Right renal cortex interstitium (tissue), 3 donors: ENCODE measurements around the gene SHTN1. TPM values are rescaled to one million over a fixed set of nuclear protein-coding genes. Genes with fewer than 3 reads are reported as not detected.

Experiments
- DNase-seq, 3 donors: peaks; one replicate each; pipeline ENCODE4 v3.0.0-alpha.2; 2013; ENCODE audit warnings: low read depth in 3 of 3, low spot score in 2 of 3
- polyA plus RNA-seq, 3 donors: library from polyadenylated mRNA; unstranded; fragments of 120-200 nt; gene quantifications; one replicate each; pipeline ENCODE4 v1.2.1, GENCODE V29; 2013; ENCODE audit not compliant: insufficient read length in 3 of 3

Gene SHTN1
- polyA plus RNA-seq, 3 donors, result 22.0 to 26.4 (median 23.8) TPM

- no peak for DNase-seq
These were observed 19.4 kb downstream of the SHTN1 start for GRCh38 chr10:116985611-116986010.

- no peak for DNase-seq
These were observed 20.6 kb downstream of the SHTN1 start for GRCh38 chr10:116984202-116984990.

GRCh38 chr10:116980041-116980440 is 24.9 kb downstream of the SHTN1 start:
- no peak for DNase-seq

GRCh38 chr10:116978901-116979300 is 26.1 kb downstream of the SHTN1 start:
- no peak for DNase-seq

- DNase-seq, result no peak
These were observed 30.5 kb downstream of the SHTN1 start for GRCh38 chr10:116974456-116975005.

GRCh38 chr10:116973946-116974455 is 31.0 kb downstream of the SHTN1 start:
- DNase-seq, result no peak

- no peak for DNase-seq
These were observed 31.5 kb downstream of the SHTN1 start for GRCh38 chr10:116973371-116973905.

- no peak for DNase-seq
These were observed 32.9 kb downstream of the SHTN1 start for GRCh38 chr10:116972131-116972530.

- no peak for DNase-seq
These were observed 34.9 kb downstream of the SHTN1 start for GRCh38 chr10:116970050-116970449.

- DNase-seq, result no peak
These were observed 36.7 kb downstream of the SHTN1 start for GRCh38 chr10:116968331-116968730.

- no peak for DNase-seq
These were observed 43.4 kb downstream of the SHTN1 start for GRCh38 chr10:116961406-116962251.

- DNase-seq, result no peak
These were observed 44.8 kb downstream of the SHTN1 start for GRCh38 chr10:116960066-116960776.

- no peak for DNase-seq
These were observed 52.3 kb downstream of the SHTN1 start for GRCh38 chr10:116952729-116953128.

- no peak for DNase-seq
These were observed 56.5 kb downstream of the SHTN1 start for GRCh38 chr10:116948530-116948870.

GRCh38 chr10:116947841-116948529 is 57.0 kb downstream of the SHTN1 start:
- no peak for DNase-seq

- no peak for DNase-seq
These were observed 60.1 kb downstream of the SHTN1 start for GRCh38 chr10:116944911-116945310.

- DNase-seq, result no peak
These were observed 73.2 kb downstream of the SHTN1 start for GRCh38 chr10:116931806-116932205.

GRCh38 chr10:116926426-116926825 is 78.6 kb downstream of the SHTN1 start:
- no peak for DNase-seq

- DNase-seq, result no peak
These were observed 79.9 kb downstream of the SHTN1 start for GRCh38 chr10:116925056-116925455.

- DNase-seq, result no peak
These were observed 85.3 kb downstream of the SHTN1 start for GRCh38 chr10:116919706-116920105.
